ENCODE measurements around the gene TUBB6.
A peak's percentile ranks its signal among the peaks of the same experiment; 100 is the strongest.

The TUBB6 gene

GRCh38 chr18:12313530-12314245 lies 5.6 kb downstream of the TUBB6 start:
- no peak for DNase-seq (ENCODE audit: low read depth in 1 of 2, low spot score in 1 of 2)

GRCh38 chr18:12314591-12315305 lies 6.7 kb downstream of the TUBB6 start:
- DNase-seq (ENCODE audit: low read depth in 1 of 2, low spot score in 1 of 2): no peak

- DNase-seq (ENCODE audit: low read depth in 1 of 2, low spot score in 1 of 2): no peak
Observed at GRCh38 chr18:12315490-12315889, 7.4 kb downstream of the TUBB6 start.

- no peak for DNase-seq (ENCODE audit: low read depth in 1 of 2, low spot score in 1 of 2)
Observed at GRCh38 chr18:12315911-12316310, 7.9 kb downstream of the TUBB6 start.

GRCh38 chr18:12317664-12318333 lies 9.8 kb downstream of the TUBB6 start:
- no peak for DNase-seq (ENCODE audit: low read depth in 1 of 2, low spot score in 1 of 2)

- DNase-seq (ENCODE audit: low read depth in 1 of 2, low spot score in 1 of 2): no peak
Observed at GRCh38 chr18:12318334-12318697, 10.3 kb downstream of the TUBB6 start.

- no peak for DNase-seq (ENCODE audit: low read depth in 1 of 2, low spot score in 1 of 2)
Observed at GRCh38 chr18:12318857-12319256, 10.8 kb downstream of the TUBB6 start.

- no peak for DNase-seq (ENCODE audit: low read depth in 1 of 2, low spot score in 1 of 2)
Observed at GRCh38 chr18:12321333-12321732, 13.3 kb downstream of the TUBB6 start.

- no peak for DNase-seq (ENCODE audit: low read depth in 1 of 2, low spot score in 1 of 2)
Observed at GRCh38 chr18:12324991-12325725, 17.1 kb downstream of the TUBB6 start.

GRCh38 chr18:12325726-12326245 lies 17.7 kb downstream of the TUBB6 start:
- DNase-seq (ENCODE audit: low read depth in 1 of 2, low spot score in 1 of 2): no peak

- no peak for DNase-seq (ENCODE audit: low read depth in 1 of 2, low spot score in 1 of 2)
Observed at GRCh38 chr18:12326711-12327460, 18.8 kb downstream of the TUBB6 start.

- DNase-seq (ENCODE audit: low read depth in 1 of 2, low spot score in 1 of 2): peak; percentile 47 to 59
Observed at GRCh38 chr18:12327510-12328178, 19.6 kb downstream of the TUBB6 start.

- DNase-seq (ENCODE audit: low read depth in 1 of 2, low spot score in 1 of 2): no peak
Observed at GRCh38 chr18:12328179-12328823, 20.3 kb downstream of the TUBB6 start.

- no peak for DNase-seq (ENCODE audit: low read depth in 1 of 2, low spot score in 1 of 2)
Observed at GRCh38 chr18:12329125-12329698, 21.2 kb downstream of the TUBB6 start.

GRCh38 chr18:12330766-12331165 lies 22.7 kb downstream of the TUBB6 start:
- DNase-seq (ENCODE audit: low read depth in 1 of 2, low spot score in 1 of 2): no peak

GRCh38 chr18:12333506-12334290 lies 25.7 kb downstream of the TUBB6 start:
- no peak for DNase-seq (ENCODE audit: low read depth in 1 of 2, low spot score in 1 of 2)

- no peak for DNase-seq (ENCODE audit: low read depth in 1 of 2, low spot score in 1 of 2)
Observed at GRCh38 chr18:12334366-12334808, 26.3 kb downstream of the TUBB6 start.

- DNase-seq (ENCODE audit: low read depth in 1 of 2, low spot score in 1 of 2): no peak
Observed at GRCh38 chr18:12334863-12335262, 26.8 kb downstream of the TUBB6 start.
